Activated CD4-positive, CD25-positive, alpha-beta regulatory T cell treated with anti-CD3 and anti-CD28 coated beads, Interleukin-2, amount 50 U/mL, for 72 hours (primary cell): Measurements from ENCODE around the gene NCR2.
A peak's percentile ranks its signal among the peaks of the same experiment; 100 is the strongest.
"Not testable (repeated sequence)": the region's sequence is repeated elsewhere in the genome, so short reads cannot be mapped to it uniquely, and the experiment has no call there.

Experiments
- DNase-seq: peaks from one replicate; pipeline ENCODE4 v3.0.0; 2021

Gene NCR2, protein sequence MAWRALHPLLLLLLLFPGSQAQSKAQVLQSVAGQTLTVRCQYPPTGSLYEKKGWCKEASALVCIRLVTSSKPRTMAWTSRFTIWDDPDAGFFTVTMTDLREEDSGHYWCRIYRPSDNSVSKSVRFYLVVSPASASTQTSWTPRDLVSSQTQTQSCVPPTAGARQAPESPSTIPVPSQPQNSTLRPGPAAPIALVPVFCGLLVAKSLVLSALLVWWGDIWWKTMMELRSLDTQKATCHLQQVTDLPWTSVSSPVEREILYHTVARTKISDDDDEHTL

DNA sequence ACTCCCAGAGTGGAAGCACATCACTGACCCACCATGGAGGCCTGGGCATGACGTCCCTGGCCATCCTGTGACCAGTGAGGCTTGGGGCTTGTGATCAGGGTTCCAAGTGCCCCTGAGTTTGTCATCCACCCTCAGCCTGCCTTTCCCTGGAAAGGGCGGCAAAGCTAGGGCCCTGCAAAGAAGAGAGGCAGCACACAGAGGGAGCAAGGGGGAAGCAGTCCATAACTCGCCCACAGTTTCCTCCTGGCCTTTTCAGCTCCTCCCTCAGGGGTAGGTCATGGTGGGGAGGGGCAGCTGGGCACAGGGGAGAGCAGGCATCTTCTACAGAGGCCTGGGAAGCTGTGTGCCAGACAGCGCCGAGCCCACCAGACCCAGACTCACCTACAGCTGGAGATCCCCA lies at the start of gene NCR2:
Gene NCR2, plus strand, starts transcription at position 313 of the 400 bp plus-strand sequence. CDS start 269 bp downstream, outside the sequence.
- no peak for DNase-seq

GRCh38 chr6:41286544-41287346 lies 48.7 kb upstream of the NCR2 start, which contains the start of gene TREM1:
Gene TREM1, minus strand, starts transcription at chr6:41286682. Its CDS starts 27 bp downstream, at chr6:41286655.
- no peak for DNase-seq

- no peak for DNase-seq
Observed at GRCh38 chr6:41288030-41288753, 47.2 kb upstream of the NCR2 start.

GRCh38 chr6:41288754-41289129 lies 46.7 kb upstream of the NCR2 start:
- DNase-seq = no peak

GRCh38 chr6:41289815-41290214 lies 45.6 kb upstream of the NCR2 start:
- DNase-seq = no peak

DNA sequence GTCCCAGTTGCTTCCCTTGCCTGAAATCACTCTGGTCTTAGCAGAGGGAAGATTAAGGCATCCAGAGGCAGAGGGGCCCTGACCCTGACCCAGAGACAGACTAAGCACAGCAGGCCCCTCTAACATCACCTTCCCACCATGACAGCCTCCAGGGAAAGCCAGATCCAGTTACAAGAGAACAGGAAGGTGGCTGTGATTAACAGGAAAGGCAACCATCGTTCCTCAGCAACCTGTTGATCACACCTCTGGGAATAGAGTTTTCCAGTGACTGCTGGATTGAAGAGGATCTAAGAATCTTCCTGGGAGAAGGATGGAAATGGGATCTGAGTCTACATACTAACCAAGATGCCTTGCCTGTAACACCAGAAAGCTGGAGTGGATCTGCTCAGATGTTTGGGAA lies 43.7 kb upstream of the NCR2 start:
- DNase-seq = no peak

DNA sequence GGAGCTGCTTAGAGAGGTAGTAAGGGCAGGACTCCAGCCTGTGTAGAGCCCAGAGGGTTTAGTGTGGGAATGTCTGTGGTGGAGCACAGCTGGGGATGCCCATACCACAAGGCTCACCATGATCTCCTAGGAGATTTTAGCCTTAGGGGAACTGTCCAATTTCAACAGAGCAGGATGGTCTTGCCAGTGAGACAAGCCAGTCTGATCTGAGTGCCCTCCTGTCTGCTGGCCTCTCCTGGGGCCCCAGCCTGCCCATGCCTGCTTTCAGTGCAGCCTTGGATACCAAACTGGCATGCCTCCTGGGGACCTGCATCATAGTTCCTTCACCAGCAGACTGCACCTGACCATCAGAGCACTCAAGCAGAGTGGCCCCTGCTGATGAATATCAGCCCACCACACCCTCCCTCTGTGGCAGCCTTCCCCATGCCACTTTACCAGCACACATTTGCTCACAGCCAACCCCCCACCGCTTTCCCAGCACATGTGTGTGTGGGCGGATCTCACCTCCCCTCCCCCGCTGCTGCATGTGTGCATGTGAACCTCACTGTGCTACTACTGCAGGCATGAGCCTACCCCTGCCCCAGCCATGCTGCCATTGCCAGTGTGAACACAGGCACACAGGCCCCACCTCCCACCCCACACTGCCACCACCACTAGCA lies 41.1 kb upstream of the NCR2 start:
- no peak for DNase-seq

- DNase-seq = not testable (repeated sequence)
Observed at GRCh38 chr6:41297248-41297647, 38.2 kb upstream of the NCR2 start.

DNA sequence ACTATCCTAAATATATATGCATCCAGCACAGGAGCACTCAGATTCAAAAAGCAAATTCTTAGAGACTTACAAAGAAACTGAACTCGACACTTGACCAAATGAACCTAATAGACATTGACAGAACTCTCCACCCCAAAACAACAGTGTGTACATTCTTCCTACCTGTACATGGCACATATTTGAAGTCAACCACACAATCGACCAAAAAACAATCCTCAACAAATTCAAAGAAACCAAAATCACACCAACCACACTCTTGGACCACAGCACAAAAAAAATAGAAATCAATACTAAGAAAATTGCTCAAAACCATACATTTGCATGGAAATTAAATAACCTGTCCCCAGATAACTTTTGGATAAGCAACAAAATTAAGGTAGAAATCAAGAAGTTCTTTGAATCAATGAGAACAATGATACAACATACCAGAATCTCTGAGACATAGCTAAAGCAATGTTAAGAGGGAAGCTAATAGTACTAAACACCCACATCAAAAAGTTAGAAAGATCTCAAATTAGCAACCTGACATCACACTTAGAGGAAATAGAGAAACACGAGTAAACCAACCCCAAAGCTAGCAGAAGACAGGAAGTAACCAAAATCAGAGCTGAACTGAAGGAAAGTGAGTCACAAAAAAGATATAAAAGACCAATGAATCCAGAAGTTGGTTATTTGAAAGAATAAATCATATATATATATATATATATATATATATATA lies 36.5 kb upstream of the NCR2 start:
- DNase-seq = no peak

GRCh38 chr6:41302638-41303037 lies 32.8 kb upstream of the NCR2 start:
- no peak for DNase-seq

DNA sequence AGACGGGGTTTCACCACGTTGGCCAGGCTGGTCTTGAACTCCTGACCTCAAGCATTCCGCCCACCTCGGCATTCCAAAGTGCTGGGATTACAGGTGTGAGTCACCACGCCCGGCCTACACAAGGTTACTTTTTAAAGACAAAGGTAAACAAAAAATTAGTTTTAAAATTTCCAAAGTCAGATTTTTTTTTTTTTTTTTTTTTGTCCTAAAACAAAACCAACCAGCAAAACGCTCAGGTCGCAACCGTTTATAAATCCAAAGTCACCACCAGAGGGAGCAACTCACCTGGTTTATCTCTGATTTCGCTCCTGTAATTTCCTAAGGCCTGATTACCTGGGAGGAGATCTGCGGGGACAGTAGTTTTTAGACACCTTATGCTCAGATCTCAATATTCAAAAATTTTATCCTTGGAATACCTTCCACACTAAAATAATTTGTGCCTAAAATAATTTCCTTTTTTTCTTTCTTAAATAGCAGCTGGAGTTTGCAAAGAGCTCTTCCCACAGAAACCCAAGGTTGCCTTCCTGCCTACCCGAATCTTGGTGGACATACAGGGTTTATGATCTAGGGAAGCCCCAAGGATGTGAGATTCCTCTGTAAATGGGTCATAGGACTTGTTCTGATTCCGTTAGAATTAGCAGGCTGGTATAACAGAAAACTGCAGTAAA lies 29.1 kb upstream of the NCR2 start:
- DNase-seq = no peak

DNA sequence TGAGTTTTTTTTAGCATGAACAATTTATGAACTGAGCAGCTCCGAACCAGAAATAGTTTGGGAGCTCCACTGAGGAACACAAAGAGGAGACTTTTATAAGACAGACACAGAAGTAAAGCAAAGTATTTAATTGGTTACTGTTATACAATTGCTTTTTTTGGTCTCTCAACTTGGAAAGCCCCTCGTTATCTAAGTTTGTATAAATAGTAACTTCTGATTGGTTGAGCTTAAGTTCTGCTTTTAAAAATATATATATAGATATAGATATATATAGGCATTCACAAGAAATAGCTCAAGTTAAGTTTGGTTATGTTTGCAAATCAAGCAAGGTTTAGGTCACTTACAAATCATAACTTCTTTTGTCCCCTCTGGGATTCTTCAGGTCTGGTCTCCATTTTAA lies 20.2 kb upstream of the NCR2 start:
- DNase-seq = no peak

GRCh38 chr6:41315943-41316620 lies 19.3 kb upstream of the NCR2 start:
- no peak for DNase-seq

DNA sequence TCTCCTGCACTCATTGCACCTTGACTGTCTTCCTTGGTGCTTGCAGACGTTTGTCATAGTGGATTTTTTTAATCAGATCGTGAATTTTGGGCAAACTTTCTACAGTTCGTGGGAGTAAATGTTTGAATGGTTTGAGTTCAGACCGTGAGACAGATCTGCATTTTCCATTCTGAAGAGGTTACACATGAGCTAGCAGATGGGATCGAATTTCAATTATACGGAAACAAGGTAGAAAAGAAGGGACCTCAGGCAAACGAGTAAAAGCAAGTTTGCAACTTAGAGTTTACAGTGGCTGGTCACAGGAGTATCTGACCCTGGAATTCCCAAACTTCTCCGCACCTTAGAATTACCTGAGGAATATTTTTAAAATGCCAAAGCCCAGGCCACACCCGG lies 17.2 kb upstream of the NCR2 start:
- no peak for DNase-seq

DNA sequence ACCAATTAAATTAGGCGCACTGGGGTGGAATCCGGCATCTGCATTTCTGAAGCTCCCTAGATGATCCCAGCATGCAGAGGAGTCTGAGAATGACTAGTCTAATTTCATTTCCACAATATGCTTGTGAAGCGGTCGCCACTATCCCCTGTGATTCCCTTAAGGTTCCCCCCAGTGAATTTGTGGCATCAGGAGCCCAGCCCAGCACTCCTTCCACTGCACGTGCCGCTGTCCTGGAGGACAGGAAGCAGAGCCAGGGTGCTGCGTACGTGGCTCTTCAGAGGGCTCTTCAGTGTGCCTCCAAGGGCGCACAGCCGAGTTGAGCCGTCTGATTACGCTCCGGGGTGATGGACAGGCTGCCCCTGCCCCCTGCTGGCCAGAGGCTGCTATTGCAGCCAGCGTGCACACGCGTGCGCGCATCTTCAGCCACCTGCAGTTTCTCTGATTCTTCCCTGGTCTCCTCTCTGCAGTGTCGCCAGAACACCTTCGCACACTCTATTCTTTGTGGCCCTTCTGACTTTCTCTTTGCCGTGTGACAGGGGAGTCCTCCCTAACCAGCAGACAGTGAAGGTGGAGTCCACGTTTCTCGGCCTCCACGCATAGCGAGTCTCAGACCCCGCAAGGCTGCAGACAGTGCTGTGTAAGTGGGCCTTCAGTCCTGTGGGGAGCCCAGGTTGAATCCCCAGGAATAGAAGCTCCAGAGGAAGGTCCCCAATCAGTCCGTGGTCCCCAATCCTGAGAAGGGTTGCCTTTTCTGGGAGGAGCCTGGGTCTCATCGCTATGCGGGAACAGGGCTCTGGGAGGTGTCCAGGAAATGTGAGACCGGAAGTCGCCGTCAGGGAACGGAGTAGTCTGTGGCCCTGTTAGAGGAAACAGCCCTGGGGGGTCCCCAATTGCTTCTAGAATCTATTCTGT lies 16.5 kb upstream of the NCR2 start:
- DNase-seq = peak; percentile 84

GRCh38 chr6:41321183-41321582 lies 14.2 kb upstream of the NCR2 start:
- DNase-seq = no peak

- DNase-seq = no peak
Observed at GRCh38 chr6:41325446-41326066, 9.9 kb upstream of the NCR2 start.

GRCh38 chr6:41326092-41326491 lies 9.3 kb upstream of the NCR2 start:
- DNase-seq = no peak

DNA sequence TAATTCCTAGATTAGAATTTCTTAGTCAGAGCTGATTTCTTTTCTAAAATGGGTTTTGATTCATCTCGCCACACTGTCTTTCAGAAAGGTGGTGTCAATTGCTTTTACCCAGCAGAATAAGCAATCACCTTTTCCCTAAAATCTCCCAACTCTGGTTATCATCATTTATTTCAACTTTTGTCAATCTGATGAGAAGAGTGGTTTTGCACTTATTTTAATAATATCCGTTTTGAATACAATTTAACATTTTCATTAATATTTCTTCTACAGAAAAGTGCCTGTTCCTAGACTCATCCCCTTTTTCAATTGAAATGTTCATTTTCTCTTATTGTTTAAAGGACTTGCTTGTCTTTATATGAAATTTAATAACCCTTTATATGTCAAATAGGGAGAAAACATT lies 8.2 kb upstream of the NCR2 start:
- DNase-seq = no peak
